Thyroid gland (tissue), 4 donors: ENCODE data around the gene COL25A1.

Source experiments
- CTCF ChIP-seq, 6 experiments: fragments of 200-600 bp in 3 of 6; fragments of 450-650 bp in 3 of 6; sonication (generic) in 3 of 6; IDR thresholded peaks; one replicate each; pipeline ENCODE4 v1.5.1; 2016 to 2019; ENCODE audit warnings: antibody characterized with exemption in 6 of 6, mild to moderate bottlenecking in 2 of 6, inconsistent platforms in 1 of 6, moderate library complexity in 1 of 6
- POLR2A ChIP-seq, 2 donors: fragments of 450-650 bp; IDR thresholded peaks; one replicate each; pipeline ENCODE4 v1.6.1; 2017; ENCODE audit warnings: antibody characterized with exemption in 2 of 2, mild to moderate bottlenecking in 2 of 2, moderate library complexity in 1 of 2

- TF ChIP-seq POLR2A (IDR thresholded peaks at IDR 0.05) (no peak), CTCF (IDR thresholded peaks at IDR 0.05) (no peak)
Measured at GRCh38 chr4:108777388-108777787, 525.1 kb downstream of the COL25A1 start.
